Activated B cell treated with CpG ODN at 0.5 μM for 24 hours (primary cell): ENCODE results near the gene PNLDC1. TPM values are rescaled to one million over a fixed set of nuclear protein-coding genes. Genes with fewer than 3 reads are reported as not detected.

ENCODE experiments used
- ATAC-seq: fragments of 200-7000 bp; cut with Tn5 transposase; one replicate; pipeline ENCODE4 v1.10.0; 2021; ENCODE audit warnings: low read depth, mild to moderate bottlenecking, moderate library complexity
- CTCF ChIA-PET: fragments of 350-600 bp; sonication (Branson Sonifier 250); formaldehyde crosslinking; loops from one replicate; lab custom pipeline; 2021; ENCODE audit warnings: antibody characterized with exemption; lab: Charles Lee
- POLR2A ChIA-PET: fragments of 350-600 bp; sonication (Branson Sonifier 250); formaldehyde crosslinking; loops from one replicate; lab custom pipeline; 2021; ENCODE audit warnings: antibody characterized with exemption; lab: Charles Lee
- DNase-seq: peaks from one replicate; pipeline ENCODE4 v3.0.0; 2022
- H3K27ac Mint-ChIP-seq: one replicate; pipeline ENCODE4 v1.8.0; 2020; ENCODE audit warnings: mixed read lengths
- H3K27me3 Mint-ChIP-seq: one replicate; pipeline ENCODE4 v1.8.0; 2021; ENCODE audit warnings: mixed read lengths
- H3K36me3 Mint-ChIP-seq: one replicate; pipeline ENCODE4 v1.8.0; 2021; ENCODE audit warnings: low read depth, mixed read lengths
- H3K4me1 Mint-ChIP-seq: one replicate; pipeline ENCODE4 v1.8.0; 2021; ENCODE audit warnings: mixed read lengths
- H3K4me3 Mint-ChIP-seq: one replicate; pipeline ENCODE4 v1.8.0; 2020; ENCODE audit warnings: mild to moderate bottlenecking, mixed read lengths
- H3K9me3 Mint-ChIP-seq: one replicate; pipeline ENCODE4 v1.8.0; 2020; ENCODE audit warnings: mixed read lengths
- intact Hi-C: fragments of 100-400 bp; cut with micrococcal nuclease; formaldehyde crosslinking; loops from one replicate; pipeline ENCODE4 v1.15.1; 2024
- total RNA-seq: library from RNA; stranded (reverse); gene quantifications from 2 replicates; pipeline ENCODE4 v1.2.3, GENCODE V29; 2022
- TF ChIP-seq, protein P1 (sequence below): fragments of 200-600 bp; IDR thresholded peaks from one replicate; pipeline ENCODE4 v1.8.0; 2022; ENCODE audit warnings: antibody characterized with exemption, mild to moderate bottlenecking

The PNLDC1 gene
- 0.24 TPM in 1 of 2 replicates, not detected in the other for total RNA-seq

DNA sequence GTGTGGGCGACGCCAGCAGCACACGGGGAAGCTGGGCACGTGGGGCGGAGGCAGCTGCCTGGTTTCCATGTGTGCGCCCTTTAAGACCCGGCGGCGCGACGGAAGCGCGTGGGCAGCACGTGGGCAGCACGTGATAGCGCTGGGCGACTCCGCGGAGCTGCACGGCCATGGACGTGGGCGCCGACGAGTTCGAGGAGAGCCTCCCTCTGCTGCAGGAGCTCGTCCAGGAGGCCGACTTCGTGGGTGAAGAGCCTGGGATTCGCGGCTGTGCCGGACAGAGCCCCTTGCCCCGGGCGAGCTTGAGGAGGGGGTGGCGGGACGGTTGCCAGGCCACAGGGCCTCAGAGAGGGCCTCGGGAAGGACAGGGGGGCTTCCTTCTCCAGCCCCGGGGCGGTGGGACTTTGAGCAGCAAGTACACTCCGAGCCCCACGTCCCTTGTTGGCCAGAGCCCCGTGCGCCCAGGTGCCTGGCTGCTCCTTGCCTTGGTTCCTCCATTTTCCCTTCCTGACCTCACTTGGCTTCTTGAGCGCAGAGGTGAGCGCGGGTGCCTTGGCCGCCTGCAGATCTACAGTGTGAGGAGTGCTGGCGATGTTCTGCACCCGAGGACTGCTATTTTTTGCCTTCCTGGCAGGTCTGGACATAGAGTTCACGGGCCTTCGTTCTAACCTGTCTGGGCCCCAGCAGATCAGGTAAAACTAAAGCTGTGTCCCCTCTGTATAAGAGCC, at the start of gene PNLDC1:
Gene PNLDC1, plus strand, starts transcription at position 136 of the 725 bp plus-strand sequence. Its CDS starts 32 bp downstream, at position 168.
- no peak for ATAC-seq
- intact Hi-C loops: no loop called here

DNA sequence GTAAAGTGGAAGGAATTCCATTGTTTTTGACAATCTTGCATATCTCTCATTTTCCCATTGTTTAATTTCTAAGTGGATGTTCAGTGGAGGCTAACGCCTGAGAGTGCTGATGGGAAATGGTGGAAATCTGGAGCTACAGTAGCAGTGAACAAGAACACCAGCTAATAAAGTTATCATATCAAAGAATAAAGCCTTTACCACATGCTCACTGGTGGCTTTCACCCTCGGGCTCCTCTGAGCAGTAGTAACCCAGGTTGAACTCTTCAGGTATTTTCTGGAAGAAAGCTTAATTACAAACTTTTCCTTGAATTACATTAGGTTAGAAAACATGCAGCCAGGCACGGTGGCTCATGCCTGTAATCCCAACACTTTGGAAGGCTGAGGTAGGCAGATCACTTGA, 48.6 kb upstream of the PNLDC1 start:
- ChIA-PET POLR2A (no interaction called here), CTCF (no interaction called here)
- ATAC-seq: no peak
- no peak overlapping the region for H3K4me3 Mint-ChIP-seq
- H3K9me3 Mint-ChIP-seq: no peaks in the 10 kb centered on the region
- H3K27ac Mint-ChIP-seq: no peak overlapping the region
- peaks cover 85% of the 10 kb centered on the region for H3K36me3 Mint-ChIP-seq
- DNase-seq: no peak
- H3K4me1 Mint-ChIP-seq: no peaks in the 10 kb centered on the region
- TF ChIP-seq, protein P1, sequence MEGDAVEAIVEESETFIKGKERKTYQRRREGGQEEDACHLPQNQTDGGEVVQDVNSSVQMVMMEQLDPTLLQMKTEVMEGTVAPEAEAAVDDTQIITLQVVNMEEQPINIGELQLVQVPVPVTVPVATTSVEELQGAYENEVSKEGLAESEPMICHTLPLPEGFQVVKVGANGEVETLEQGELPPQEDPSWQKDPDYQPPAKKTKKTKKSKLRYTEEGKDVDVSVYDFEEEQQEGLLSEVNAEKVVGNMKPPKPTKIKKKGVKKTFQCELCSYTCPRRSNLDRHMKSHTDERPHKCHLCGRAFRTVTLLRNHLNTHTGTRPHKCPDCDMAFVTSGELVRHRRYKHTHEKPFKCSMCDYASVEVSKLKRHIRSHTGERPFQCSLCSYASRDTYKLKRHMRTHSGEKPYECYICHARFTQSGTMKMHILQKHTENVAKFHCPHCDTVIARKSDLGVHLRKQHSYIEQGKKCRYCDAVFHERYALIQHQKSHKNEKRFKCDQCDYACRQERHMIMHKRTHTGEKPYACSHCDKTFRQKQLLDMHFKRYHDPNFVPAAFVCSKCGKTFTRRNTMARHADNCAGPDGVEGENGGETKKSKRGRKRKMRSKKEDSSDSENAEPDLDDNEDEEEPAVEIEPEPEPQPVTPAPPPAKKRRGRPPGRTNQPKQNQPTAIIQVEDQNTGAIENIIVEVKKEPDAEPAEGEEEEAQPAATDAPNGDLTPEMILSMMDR: no peak
- no peaks in the 10 kb centered on the region for H3K27me3 Mint-ChIP-seq
- intact Hi-C loops: no loop called here

More for the DNA sequence above, at the start of gene PNLDC1:
- Mint-ChIP-seq H3K27ac (no peak within 1 kb of the TSS), H3K27me3 (no peaks in the 10 kb centered on the region), H3K36me3 (peaks cover 48% of the 10 kb centered on the region), H3K9me3 (no peaks in the 10 kb centered on the region), H3K4me1 (peaks cover 2% of the 10 kb centered on the region), H3K4me3 (no peak within 1 kb of the TSS)
- ChIA-PET POLR2A (no interaction called here), CTCF (no interaction called here)
- TF ChIP-seq, protein P1: no peak
- DNase-seq: no peak

GRCh38 chr6:159753081-159753872, 46.8 kb upstream of the PNLDC1 start:
- intact Hi-C loops: no loop called here
- Mint-ChIP-seq H3K36me3 (peaks cover 87% of the 10 kb centered on the region), H3K27ac (no peak overlapping the region), H3K9me3 (no peaks in the 10 kb centered on the region), H3K4me3 (no peak overlapping the region), H3K4me1 (no peaks in the 10 kb centered on the region), H3K27me3 (no peaks in the 10 kb centered on the region)
- TF ChIP-seq, protein P1: no peak
- ChIA-PET POLR2A (interaction anchor here (1.2 kb wide), 1 partner anchor 9 kb away, joined by 3 read pairs; the partner anchor contains the start of gene ACAT2), CTCF (no interaction called here)
- ATAC-seq (no peak), DNase-seq (no peak)

DNA sequence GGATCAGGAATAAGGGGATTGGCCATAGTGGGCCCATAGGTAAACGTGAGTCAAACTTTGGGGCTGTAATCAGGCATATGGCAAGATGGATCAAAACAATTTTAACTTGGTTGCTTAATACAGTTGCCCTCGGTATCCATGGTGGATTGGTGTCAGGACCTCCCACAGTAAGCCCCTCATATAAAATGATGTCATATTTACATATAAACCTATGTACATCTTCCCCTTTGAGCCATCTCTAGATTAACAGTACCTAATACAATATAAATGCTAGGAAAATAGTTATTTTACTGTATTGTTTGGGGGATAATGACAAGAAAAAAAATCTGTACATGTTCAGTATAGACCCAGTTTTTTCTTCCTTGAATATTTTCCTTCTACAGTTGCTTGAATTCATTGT, 45.7 kb upstream of the PNLDC1 start:
- no peak overlapping the region for H3K4me3 Mint-ChIP-seq
- intact Hi-C loops: no loop called here

More for the DNA sequence above, 45.7 kb upstream of the PNLDC1 start:
- TF ChIP-seq, protein P1: no peak
- ATAC-seq (no peak), DNase-seq (no peak)
- Mint-ChIP-seq H3K36me3 (peaks cover 81% of the 10 kb centered on the region), H3K27ac (no peak overlapping the region), H3K9me3 (no peaks in the 10 kb centered on the region), H3K27me3 (no peaks in the 10 kb centered on the region), H3K4me1 (no peaks in the 10 kb centered on the region)
- ChIA-PET POLR2A (no interaction called here), CTCF (no interaction called here)
